HCT116 (cell line): ENCODE measurements around the gene GLRA2. TPM values are rescaled to one million over a fixed set of nuclear protein-coding genes. Genes with fewer than 3 reads are reported as not detected.
A peak's percentile ranks its signal among the peaks of the same experiment; 100 is the strongest.

ENCODE experiments used
- ATAC-seq: fragments of 200-7000 bp; cut with Tn5 transposase; 2 replicates; pipeline ENCODE4 v1.9.1; 2020; ENCODE audit warnings: mild to moderate bottlenecking, moderate library complexity
- BruUV-seq: library from RNA; stranded (reverse); fragments of 400-500 nt; replicated peaks from 2 replicates; lab custom pipeline; 2021; lab: Mats Ljungman, UMichigan
- CTCF ChIA-PET: fragments of 300-600 bp; sonication (Branson Sonifier 250); formaldehyde crosslinking; loops from one replicate; lab custom pipeline; 2021; ENCODE audit warnings: antibody characterized with exemption; lab: Charles Lee
- POLR2A ChIA-PET: fragments of 300-600, 350-600 bp; sonication (Branson Sonifier 250); formaldehyde crosslinking; loops from one replicate; lab custom pipeline; 2021; ENCODE audit warnings: antibody characterized with exemption; lab: Charles Lee
- RAD21 ChIA-PET, 2 experiments: fragments of 300-600 bp; sonication (Branson Sonifier 250); formaldehyde crosslinking; loops; one replicate each; lab custom pipeline; 2023; ENCODE audit warnings: low total read pairs in 2 of 2; ENCODE audit not compliant: uncharacterized antibody in 2 of 2, unreplicated experiment in 2 of 2, low non-redundant PET in 1 of 2; lab: Charles Lee
- DNase-seq: peaks from one replicate; pipeline ENCODE4 v3.0.0-alpha.2; 2010; ENCODE audit warnings: low read depth, low spot score
- H2AFZ ChIP-seq: fragments of 200-600 bp; shearing (Covaris generic), sonication (generic); 2 replicates; pipeline ENCODE4 v1.6.1; 2017; ENCODE audit warnings: low read depth, mixed run types, mixed read lengths, antibody characterized with exemption, low read length; ENCODE audit not compliant: poor library complexity, severe bottlenecking
- H3K27ac ChIP-seq: 2 replicates; pipeline ENCODE4 v1.5.1; 2012; ENCODE audit warnings: low read depth, low read length
- H3K27me3 ChIP-seq: fragments of 200-600 bp; sonication (generic); 2 replicates; pipeline ENCODE4 v1.6.1; 2016; ENCODE audit warnings: mixed run types, low read length, mixed read lengths; ENCODE audit not compliant: insufficient read depth
- H3K36me3 ChIP-seq, 2 experiments: fragments of 200-500 bp in 1 of 2; fragments of 200-600 bp in 1 of 2; sonication (Bioruptor generic) in 1 of 2; sonication (generic) in 1 of 2; 2 replicates each; pipeline versions ENCODE4 v1.5.1 to v1.6.1; 2014 to 2016; ENCODE audit warnings: low read length in 2 of 2, inconsistent platforms in 1 of 2, mixed read lengths in 1 of 2, mixed run types in 1 of 2; ENCODE audit not compliant: insufficient read depth in 2 of 2, control insufficient read depth in 1 of 2
- H3K4me1 ChIP-seq, 2 experiments: fragments of 200-600 bp in 1 of 2; sonication (generic) in 1 of 2; 2 replicates each; pipeline versions ENCODE4 v1.5.1 to v1.6.1; 2012 to 2017; ENCODE audit warnings: low read length in 2 of 2, inconsistent platforms in 1 of 2, mild to moderate bottlenecking in 1 of 2, mixed read lengths in 1 of 2, mixed run types in 1 of 2, moderate library complexity in 1 of 2; ENCODE audit not compliant: insufficient read depth in 2 of 2, control insufficient read depth in 1 of 2
- H3K4me2 ChIP-seq: fragments of 200-600 bp; sonication (generic); 2 replicates; pipeline ENCODE4 v1.6.1; 2017; ENCODE audit warnings: mixed run types, low read length, mixed read lengths
- H3K4me3 ChIP-seq, 2 experiments: fragments of 200-600 bp in 1 of 2; sonication (generic) in 1 of 2; replicated peaks in 1 of 2; 2 replicates each; pipeline ENCODE4 v1.5.1; 2011 to 2016; ENCODE audit warnings: low read length in 2 of 2, control low read depth in 1 of 2, low read depth in 1 of 2, mild to moderate bottlenecking in 1 of 2, mixed read lengths in 1 of 2, mixed run types in 1 of 2
- H3K79me2 ChIP-seq: fragments of 200-600 bp; sonication (generic); 2 replicates; pipeline ENCODE4 v1.6.1; 2017; ENCODE audit warnings: mild to moderate bottlenecking, mixed run types, low read length, moderate library complexity, mixed read lengths; ENCODE audit not compliant: insufficient read depth
- H3K9ac ChIP-seq: fragments of 200-600 bp; sonication (generic); 2 replicates; pipeline ENCODE4 v1.6.1; 2016; ENCODE audit warnings: low read length, mixed read lengths
- H3K9me2 ChIP-seq: fragments of 200-600 bp; sonication (generic), shearing (Covaris generic); 2 replicates; pipeline ENCODE4 v1.6.1; 2017; ENCODE audit warnings: mixed run types, mild to moderate bottlenecking, moderate library complexity; ENCODE audit not compliant: insufficient read depth
- H3K9me3 ChIP-seq, 2 experiments: fragments of 200-500 bp in 1 of 2; fragments of 200-600 bp in 1 of 2; sonication (Bioruptor generic) in 1 of 2; sonication (generic) in 1 of 2; 2 replicates each; pipeline ENCODE4 v1.6.1; 2014 to 2017; ENCODE audit warnings: low read length in 2 of 2, mixed read lengths in 2 of 2, inconsistent platforms in 1 of 2, low read depth in 1 of 2, mild to moderate bottlenecking in 1 of 2, mixed run types in 1 of 2, moderate library complexity in 1 of 2; ENCODE audit not compliant: control insufficient read depth in 1 of 2, insufficient read depth in 1 of 2
- H4K20me1 ChIP-seq: fragments of 200-600 bp; sonication (generic), shearing (Covaris generic); 2 replicates; pipeline ENCODE4 v1.6.1; 2017; ENCODE audit warnings: mixed run types, mild to moderate bottlenecking, moderate library complexity; ENCODE audit not compliant: insufficient read depth
- CTCF ChIP-seq, 3 experiments: fragments of 200-600 bp in 1 of 3; sonication (generic) in 1 of 3; IDR thresholded peaks in 2 of 3; conservative IDR thresholded peaks in 1 of 3; 2 replicates each; pipeline ENCODE4 v1.5.1; 2012 to 2017; ENCODE audit warnings: low read depth in 2 of 3, low read length in 2 of 3, antibody characterized with exemption in 1 of 3, borderline replicate concordance in 1 of 3, control low read depth in 1 of 3, mild to moderate bottlenecking in 1 of 3, mixed read lengths in 1 of 3, mixed run types in 1 of 3, moderate library complexity in 1 of 3; ENCODE audit not compliant: insufficient read depth in 1 of 3
- EZH2 ChIP-seq: fragments of 200-600 bp; sonication (generic); IDR thresholded peaks from 2 replicates; pipeline ENCODE4 v1.6.1; 2017; ENCODE audit warnings: antibody characterized with exemption, mixed run types
- FOSL1 ChIP-seq: IDR thresholded peaks from 2 replicates; pipeline ENCODE4 v1.6.1; 2012; ENCODE audit warnings: low read depth
- JUND ChIP-seq: IDR thresholded peaks from 2 replicates; pipeline ENCODE4 v1.6.1; 2012
- POLR2A ChIP-seq: IDR thresholded peaks from 2 replicates; pipeline ENCODE4 v1.7.0; 2011; ENCODE audit warnings: borderline replicate concordance; ENCODE audit not compliant: insufficient read depth, insufficient read length; ENCODE audit errors: extremely low read depth
- RAD21 ChIP-seq: IDR thresholded peaks from 2 replicates; pipeline ENCODE4 v1.6.1; 2012; ENCODE audit warnings: low read depth, mild to moderate bottlenecking
- REST ChIP-seq: IDR thresholded peaks from 2 replicates; pipeline ENCODE4 v1.6.1; 2012; ENCODE audit warnings: low read depth
- SIN3A ChIP-seq: IDR thresholded peaks from 2 replicates; pipeline ENCODE4 v1.6.1; 2012; ENCODE audit warnings: low read depth
- SP1 ChIP-seq: IDR thresholded peaks from 2 replicates; pipeline ENCODE4 v1.6.1; 2012; ENCODE audit warnings: low read depth
- SRF ChIP-seq: IDR thresholded peaks from 2 replicates; pipeline ENCODE4 v1.6.1; 2012; ENCODE audit warnings: low read depth
- TCF7L2 ChIP-seq: IDR thresholded peaks from 2 replicates; pipeline ENCODE4 v1.7.0; 2011; ENCODE audit warnings: borderline replicate concordance, inconsistent platforms; ENCODE audit not compliant: insufficient read depth, insufficient read length; ENCODE audit errors: extremely low read depth
- ZBTB33 ChIP-seq: IDR thresholded peaks from 2 replicates; pipeline ENCODE4 v1.6.1; 2011; ENCODE audit warnings: mild to moderate bottlenecking, low read length, moderate library complexity; ENCODE audit not compliant: insufficient replicate concordance; ENCODE audit errors: extremely low read depth
- ZNF274 ChIP-seq: fragments of 200-500 bp; sonication (Bioruptor generic); IDR thresholded peaks from 2 replicates; pipeline ENCODE4 v1.6.1; 2014; ENCODE audit warnings: mild to moderate bottlenecking, low read depth, low read length, inconsistent platforms
- intact Hi-C: fragments of 100-400 bp; cut with micrococcal nuclease; formaldehyde crosslinking; loops from 2 replicates; pipeline ENCODE4 v1.10.0; 2022
- total RNA-seq: library from RNA; stranded (reverse); gene quantifications from one replicate; pipeline ENCODE4 v1.2.1, GENCODE V29; 2021; ENCODE audit not compliant: unreplicated experiment

The GLRA2 gene
- total RNA-seq, 1 experiment from 2014 or later, result not detected

- intact Hi-C loops, result loop anchor here (10.0 kb wide), 1 partner anchor 533 kb away; no protein-coding TSS in a partner anchor
- ATAC-seq, result no peak
Observed at GRCh38 chrX:14712096-14712495, 182.8 kb downstream of the GLRA2 start.

More at GRCh38 chrX:14712096-14712495, 182.8 kb downstream of the GLRA2 start:
- TF ChIP-seq SIN3A (no peak), SP1 (no peak), JUND (no peak), REST (no peak), CTCF (IDR thresholded peaks at IDR 0.05 in 2 of 3, conservative IDR thresholded peaks at IDR 0.05 in 1 of 3; ENCODE audit: borderline replicate concordance in 1 of 3, insufficient read depth in 1 of 3, low read depth in 2 of 3, low read length in 2 of 3) (peak; percentile 8 to 42 (median 10); a peak in 1 of 6 replicates), RAD21 (peak; percentile 42), ZNF274 (no peak), FOSL1 (no peak), TCF7L2 (no peak), ZBTB33 (no peak), SRF (no peak), EZH2 (no peak), POLR2A (no peak)
- TF ChIP-seq, all 23 proteins: peak for 2
- Histone ChIP-seq H3K4me3 (no peak overlapping the region), H3K27me3 (no peaks in the 10 kb centered on the region), H3K9me2 (no peaks in the 10 kb centered on the region), H4K20me1 (no peaks in the 10 kb centered on the region), H3K4me2 (no peak overlapping the region), H3K9me3 (no peaks in the 10 kb centered on the region), H3K27ac (no peak overlapping the region), H3K9ac (no peak overlapping the region), H2AFZ (no peak overlapping the region), H3K36me3 (no peaks in the 10 kb centered on the region), H3K79me2 (no peaks in the 10 kb centered on the region), H3K4me1 (no peaks in the 10 kb centered on the region)
- CTCF ChIA-PET, result no interaction called here
- no TSS peak for BruUV-seq
- RAD21 ChIA-PET, result no interaction called here
- POLR2A ChIA-PET, result no interaction called here
- DNase-seq, result no peak
